Kidney glomerular epithelial cell (primary cell): ENCODE measurements around the gene CCDC171.
"Not testable (repeated sequence)": the region's sequence is repeated elsewhere in the genome, so short reads cannot be mapped to it uniquely, and the experiment has no call there.

Source experiments
- DNase-seq: peaks from one replicate; lab custom pipeline; 2025; lab: John Stamatoyannopoulos, UW

Gene CCDC171

DNA sequence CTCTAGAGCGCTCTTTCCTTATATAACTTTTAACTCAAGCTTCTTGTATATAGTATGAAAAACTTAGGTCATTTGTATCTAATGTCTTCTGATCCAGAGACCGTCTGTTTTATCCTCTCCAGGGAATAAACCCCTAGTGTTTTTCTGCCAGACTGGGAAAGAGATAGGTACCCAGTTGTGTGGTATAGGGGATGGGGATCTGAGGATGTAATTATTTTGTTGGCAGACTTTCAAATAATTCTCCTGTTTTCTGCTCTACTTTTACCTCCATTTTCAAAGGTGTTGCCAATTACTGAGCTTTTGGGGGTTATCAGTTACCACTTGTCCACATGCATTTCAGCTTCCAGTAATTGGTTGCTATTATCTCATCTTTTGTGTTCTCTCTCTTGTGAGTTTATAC, 17.9 kb downstream of the CCDC171 start:
- DNase-seq, result no peak

DNA sequence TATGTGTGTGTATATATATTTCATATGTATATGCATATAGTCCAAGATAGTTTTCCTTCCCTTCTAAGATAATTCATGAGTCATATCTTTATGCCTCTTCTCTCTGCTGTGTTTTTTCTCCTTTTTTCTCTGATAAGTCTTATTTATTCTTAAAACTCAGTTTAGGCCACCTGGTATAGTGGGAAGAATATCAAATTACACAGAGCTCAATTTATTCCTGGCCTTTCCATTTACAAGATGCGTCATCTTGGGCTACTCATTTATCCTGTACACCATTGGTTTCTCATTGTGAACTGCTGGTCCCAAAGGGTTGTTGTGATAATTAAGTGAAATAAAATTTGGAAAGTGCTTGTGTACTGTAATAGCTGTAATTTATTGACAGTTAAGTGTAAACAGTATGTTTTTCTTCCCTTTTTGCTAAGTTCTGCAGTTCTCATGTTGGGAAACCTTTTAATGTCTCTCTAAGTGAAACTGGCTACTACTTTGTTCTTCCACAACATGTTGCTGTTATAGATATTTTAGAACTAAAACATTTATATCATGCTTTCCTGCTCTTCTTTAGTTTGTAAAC, 19.4 kb downstream of the CCDC171 start:
- no peak for DNase-seq

DNA sequence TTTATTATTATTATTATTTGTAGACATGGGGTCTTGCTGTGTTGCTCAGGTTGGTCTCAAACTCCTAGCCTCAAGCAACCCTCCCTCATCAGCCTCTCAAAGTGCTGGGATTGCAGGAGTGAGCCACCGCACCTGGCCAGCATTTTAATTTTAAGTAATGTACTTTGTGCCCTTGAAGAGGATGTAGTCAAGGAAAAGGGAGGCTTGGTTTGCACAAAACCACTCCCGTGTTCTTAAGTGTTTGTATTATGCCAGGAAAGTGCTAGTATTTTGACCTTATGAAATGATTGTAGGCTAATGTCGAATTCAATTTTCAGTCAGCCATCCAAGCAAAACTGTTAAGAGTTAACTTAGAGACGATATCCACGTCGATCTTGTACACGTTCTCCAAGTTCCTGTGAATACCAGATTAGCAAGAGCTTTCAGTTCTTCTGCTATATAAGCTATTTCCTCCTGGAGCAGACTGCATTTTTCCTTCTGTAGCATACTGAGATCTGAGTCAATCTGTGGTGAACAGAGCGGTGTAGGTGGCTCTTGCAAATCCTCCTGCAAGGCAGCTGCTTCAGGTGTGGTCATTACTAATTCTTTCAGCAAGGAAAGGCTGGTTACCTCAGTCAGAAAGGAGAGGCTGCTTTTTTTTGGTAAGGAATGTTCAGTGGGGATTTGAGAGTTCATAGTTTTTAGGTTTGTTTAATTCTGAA, 23.7 kb downstream of the CCDC171 start:
- no peak for DNase-seq

DNA sequence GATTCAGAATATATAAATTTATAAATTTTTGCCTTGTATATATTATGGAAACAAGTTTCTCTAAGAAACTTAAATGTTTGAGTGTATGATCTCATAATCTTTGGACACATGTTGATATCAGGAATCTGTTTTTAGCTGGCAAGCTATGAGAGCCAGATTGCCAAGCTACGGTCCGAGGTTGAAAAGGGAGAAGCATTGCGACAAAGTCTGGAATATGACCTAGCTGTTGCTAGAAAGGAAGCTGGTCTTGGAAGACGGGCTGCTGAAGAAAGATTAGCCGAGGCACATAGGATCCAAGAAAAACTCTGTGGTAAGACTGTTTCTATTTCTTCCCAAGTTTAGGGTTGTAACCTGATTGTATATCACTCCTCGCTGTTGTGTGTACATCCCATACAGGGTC, 25.9 kb downstream of the CCDC171 start:
- no peak for DNase-seq

DNA sequence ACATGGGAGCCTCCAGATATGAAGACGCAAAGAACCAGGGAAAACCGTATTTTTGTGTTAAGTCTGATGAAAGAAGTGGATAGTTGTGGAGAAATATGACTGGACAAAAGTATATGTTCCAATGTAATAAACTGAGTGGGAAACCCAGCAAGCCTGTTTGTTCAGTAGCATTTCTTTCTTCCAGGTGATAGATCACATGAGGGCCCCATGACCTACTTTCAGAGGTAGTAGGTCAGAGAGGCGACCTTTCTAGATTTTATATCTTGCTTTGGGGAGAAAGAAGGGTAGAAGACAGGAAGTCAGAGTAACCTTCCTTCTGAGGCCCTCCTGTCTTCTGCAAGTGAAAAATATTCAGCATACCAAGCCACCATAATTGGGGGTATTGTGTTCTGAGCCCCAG, 31.5 kb downstream of the CCDC171 start:
- no peak for DNase-seq

DNA sequence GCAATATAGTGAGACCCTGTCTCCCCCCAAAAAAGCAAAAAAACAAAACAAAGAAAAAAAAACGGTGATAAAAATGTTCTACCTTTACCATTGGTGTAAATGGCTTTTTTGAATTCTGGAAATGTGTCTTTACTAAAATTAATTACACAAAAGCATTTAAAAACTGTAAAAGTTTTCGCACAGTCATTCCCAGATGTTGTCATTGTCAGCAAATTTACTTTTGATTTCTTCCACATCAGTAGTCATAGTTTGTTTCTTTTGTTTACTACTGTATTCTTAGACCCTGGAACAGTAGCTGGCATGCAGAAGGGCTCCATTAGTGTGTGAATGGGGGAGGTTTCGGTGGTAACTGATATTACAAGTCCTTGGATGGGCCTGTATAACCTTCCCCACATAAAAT, 39.5 kb downstream of the CCDC171 start:
- DNase-seq, result no peak

DNA sequence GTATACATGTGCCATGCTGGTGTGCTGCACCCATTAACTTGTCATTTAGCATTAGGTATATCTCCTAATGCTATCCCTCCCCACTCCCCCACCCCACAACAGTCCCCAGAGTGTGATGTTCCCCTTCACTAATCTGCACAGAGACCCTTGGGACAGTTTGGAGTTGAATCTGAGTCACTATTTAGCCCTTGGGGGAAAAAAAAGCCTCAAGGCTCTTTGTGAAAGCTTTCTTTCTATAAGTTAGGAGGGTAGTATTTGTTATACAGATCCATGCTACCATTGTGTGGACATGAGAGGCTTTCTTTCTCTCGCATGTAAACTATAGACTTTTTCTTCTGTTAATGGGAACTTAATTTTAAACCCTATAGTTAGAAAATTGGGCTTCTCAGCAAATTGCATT, 40.1 kb downstream of the CCDC171 start:
- DNase-seq, result not testable (repeated sequence)

DNA sequence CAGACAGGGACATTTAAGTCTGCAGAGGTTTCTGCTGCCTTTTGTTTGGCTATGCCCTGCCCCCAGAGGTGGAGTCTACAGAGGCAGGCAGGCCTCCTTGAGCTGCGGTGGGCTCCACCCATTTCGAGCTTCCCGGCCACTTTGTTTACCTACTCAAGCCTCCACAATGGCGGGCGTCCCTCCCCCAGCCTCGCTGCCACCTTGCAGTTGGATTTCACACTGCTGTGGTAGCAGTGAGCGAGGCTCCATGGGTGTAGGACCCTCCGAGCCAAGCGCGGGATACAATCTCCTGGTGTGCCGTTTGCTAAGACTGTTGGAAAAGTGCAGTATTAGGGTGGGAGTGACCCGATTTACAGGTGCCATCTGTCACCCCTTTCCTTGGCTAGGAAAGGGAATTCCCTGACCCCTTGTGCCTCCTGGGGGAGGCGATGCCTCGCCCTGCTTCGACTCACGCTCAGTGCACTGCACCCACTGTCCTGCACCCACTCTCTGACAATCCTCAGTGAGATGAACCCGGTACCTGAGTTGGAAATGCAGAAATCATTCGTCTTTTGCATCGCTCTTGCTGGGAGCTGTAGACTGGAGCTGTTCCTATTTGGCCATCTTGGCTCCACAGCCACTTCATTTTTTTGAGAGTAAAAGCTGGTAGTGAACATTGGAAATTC, 48.0 kb downstream of the CCDC171 start:
- DNase-seq, result not testable (repeated sequence)

DNA sequence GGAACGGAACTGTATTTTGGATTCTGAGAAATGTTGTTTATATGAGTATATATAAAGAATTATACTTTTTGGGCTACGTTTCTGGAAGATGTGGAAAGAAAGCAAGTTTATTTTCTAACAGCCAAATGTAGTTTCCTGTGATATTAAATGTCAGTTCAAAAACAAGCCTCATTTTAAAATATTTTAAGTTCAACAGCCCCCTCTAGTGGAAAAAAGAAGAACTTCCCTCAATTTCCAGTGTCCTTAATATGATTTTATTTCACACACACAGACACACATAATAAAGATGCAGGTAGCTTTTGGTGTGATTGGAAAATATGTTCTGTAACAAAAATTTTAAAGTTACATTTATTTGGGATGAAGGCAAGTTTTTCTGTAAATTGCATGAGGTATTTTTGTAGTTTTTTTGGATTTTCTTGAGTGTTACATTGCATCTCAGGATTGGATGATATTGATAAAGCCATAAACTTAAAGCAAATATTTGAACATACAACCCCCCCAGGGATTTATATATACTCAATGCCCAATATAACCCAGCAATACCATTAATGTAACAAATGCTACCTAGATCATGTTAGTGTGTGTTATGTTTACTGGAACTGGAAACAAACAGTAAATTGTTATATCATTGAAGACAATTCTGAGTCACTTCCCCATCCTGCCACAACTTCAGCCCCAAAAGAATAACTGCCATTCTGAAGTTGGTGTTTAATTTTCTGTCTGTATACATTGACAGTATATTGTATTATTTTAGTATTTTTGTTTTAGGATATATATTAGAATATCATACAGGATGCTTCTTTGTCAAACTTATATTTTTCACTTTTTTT, 54.0 kb downstream of the CCDC171 start:
- DNase-seq, result peak; percentile 34

DNA sequence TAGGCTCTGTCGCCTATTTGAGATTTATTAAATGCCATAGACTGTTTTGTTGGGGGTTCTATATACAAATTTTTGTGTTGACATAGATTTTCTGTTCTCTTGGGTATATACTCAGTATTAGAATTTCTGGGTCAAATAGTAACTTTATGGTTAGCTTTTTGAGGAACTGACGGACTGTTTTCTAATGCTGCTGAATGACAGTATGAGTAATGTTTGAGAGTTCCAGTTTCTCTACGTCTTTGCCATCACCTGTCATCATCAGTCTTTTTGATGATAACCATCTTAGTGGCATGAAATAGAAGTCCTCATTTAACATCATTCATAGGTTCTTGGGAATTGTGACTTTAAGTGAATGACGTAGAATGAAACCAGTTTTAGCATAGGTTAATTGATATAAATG, 60.1 kb downstream of the CCDC171 start:
- DNase-seq, result no peak

DNA sequence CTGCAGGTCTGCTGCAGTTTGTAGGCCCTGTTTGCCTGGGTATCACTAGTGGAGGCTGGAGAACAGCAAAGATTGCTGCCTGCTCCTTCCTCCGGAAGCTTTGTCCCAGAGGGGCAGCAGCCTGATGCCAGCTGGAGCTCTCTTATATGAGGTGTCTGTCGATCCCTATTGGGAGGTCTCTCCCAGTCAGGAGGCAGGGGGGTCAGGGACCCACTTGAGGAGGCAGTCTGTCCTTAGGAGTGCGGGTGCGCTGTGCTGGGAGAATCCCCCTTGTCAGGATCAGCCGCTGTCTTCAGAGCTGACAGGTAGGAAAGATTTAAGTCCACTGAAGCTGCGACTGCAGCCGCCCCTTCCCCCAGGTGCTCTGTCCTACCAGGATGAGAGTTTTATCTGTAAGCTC, 64.9 kb downstream of the CCDC171 start:
- DNase-seq, result no peak

DNA sequence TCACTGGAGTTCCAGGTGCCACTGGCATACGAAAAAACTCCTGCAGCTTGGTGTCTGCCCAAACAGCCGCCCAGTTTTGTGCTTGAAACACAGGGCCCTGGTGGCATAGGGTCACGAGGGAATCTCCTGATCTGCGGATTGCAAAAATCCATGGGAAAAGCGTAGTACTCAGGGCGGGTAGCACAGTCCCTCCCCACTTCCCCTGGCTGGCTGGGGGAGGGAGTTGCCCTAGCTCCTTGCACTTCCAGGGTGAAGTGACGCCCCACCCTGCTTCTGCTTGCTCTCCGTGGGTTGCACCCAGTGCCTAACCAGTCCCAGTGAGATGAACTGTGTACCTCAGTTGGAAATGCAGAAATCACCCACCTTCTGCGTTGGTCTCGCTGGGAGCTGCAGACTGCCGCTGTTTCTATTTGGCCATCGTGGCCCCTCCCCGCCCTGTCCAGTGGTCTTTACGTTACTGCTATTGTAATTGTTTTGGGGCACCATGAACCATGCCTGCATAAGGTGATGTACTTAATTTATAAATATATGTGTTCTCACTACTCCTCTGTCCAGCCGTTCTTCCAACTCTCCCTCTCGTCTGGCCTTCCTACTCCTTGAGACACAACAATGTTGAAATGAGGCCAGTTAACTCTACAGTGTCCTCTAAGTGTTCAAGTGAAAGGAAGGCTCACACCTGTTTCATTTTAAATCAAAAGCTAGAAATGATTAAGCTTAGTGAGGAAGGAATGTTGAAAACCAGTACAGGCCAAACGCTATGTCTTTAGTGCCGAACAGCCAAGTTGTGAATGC, 65.9 kb downstream of the CCDC171 start:
- no peak for DNase-seq

DNA sequence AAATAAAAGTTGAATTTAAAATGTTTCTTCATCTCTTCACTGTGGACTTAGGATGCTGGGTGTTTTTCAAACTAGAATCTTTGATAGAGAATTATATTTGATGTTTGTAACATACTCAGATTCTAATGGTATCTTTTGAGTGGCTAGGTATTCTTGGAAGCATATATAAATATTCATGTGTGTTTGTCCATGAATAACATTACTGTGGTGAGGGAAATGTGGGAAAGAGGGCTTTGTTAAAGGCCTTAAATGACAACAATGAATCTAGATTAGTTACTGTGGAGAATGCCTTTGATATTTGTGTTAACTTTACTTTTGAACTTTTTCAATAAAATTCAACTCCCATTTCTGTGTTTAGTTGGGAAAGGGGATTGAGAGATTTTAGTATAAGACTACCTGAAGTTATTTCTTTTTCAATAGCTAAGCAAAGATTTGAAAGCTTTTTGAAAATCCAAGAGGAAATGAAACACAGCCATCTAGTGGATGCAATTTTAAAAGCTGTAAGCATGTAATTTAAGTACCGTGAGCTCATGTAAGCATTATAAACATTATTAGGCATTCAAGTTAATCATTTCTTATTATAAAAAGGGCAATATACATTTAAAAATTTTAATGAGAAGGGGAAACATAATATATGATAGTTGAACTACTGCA, 69.6 kb downstream of the CCDC171 start:
- DNase-seq, result peak; percentile 39

DNA sequence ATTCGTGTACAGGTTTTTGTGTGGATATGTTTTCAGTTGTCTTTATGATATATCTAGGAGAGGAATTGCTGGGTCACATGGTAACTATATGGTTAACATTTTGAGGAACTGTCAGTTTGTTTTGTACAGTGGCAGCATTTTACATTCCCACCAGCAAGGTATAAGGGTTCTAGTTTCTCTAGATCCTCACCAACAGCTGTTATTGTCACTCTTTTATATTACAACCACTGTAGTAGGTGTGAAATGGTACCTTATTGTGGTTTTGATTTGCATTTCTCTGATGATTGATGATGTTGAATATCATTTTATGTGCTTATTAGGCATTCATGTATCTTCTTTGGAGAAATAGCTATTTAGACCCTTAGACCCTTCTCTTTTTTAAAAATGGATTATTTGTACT, 82.9 kb downstream of the CCDC171 start:
- DNase-seq, result no peak

DNA sequence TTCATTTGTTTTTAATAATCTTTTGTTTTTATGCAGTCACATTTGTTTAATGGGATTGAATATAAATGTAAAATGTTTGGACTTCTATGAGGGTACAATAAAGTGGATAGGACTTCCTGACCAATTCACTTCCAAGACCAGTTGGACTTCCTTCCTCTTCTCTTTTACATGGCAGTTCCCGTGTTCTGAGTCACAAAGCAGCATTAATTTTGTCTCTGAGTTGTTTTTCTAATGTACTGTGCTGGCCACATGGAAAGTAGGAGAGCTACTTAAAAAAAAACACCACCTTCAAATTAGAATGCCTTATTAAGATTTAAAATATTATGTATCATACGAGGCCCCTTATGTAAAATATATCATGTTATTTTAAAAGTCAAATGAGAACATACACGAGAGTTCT, 87.3 kb downstream of the CCDC171 start:
- no peak for DNase-seq

DNA sequence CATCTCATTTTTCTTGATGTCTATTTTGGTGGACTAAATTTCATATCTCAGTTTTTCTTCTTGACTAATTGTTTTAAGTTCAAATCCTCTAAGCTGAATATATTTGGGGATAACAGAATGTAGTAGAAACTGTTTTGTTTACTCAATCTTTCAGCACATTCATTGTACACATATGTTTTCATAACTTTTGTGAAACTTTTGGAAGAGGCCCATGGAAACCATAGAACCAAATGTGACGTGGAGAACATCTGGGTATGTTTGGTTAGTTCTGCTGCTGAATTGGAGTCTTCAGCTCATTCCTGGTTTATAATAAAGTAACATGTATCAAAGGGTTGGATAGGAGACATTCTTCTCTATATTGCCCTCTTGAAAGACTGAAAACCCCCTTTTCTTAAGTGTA, 88.4 kb downstream of the CCDC171 start:
- no peak for DNase-seq

DNA sequence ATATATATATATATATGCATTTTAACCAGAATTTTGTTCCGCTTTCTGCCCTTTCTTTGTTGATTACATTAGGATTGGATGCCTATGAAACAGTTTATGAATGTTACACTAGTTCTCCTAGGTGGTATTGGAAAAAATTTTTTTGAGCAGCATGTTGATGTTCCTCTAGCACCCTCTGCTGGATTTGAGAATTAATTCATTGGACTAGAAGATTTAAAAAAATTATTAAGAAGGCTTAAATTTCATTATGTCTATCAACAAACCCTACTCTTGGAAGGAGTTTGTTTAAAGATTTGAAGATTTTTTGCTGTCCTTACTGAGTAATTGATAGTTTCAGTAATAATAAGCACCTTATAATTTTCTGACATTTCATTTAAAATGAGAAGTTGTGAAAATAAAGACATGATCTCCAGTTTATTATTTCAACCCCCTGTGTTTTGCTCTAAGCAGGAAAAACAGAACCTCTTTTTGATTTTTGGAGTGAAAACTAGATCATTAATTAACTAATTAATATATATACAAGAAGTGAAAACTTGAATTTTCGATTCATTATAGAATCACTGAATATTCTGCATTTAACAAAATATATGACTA, 89.6 kb downstream of the CCDC171 start:
- peak; percentile 5 for DNase-seq

DNA sequence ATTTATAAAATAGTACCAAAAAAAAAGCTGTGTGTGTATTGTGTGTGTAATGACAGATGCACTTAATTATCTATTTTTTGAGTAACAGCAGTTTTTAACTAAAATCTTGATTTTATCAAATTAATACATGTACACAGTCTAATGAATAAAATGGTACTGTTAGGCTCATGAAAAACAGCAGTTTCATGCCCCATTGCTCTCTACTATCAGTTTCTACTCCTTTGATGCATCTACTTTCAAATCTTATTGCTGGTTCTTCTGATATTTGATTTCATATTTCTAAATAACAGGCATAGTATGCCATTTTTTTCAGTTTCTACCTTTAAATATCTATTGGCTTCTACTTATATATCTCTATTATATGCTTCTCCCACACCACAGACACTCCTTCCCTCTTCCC, 117.4 kb downstream of the CCDC171 start:
- no peak for DNase-seq

DNA sequence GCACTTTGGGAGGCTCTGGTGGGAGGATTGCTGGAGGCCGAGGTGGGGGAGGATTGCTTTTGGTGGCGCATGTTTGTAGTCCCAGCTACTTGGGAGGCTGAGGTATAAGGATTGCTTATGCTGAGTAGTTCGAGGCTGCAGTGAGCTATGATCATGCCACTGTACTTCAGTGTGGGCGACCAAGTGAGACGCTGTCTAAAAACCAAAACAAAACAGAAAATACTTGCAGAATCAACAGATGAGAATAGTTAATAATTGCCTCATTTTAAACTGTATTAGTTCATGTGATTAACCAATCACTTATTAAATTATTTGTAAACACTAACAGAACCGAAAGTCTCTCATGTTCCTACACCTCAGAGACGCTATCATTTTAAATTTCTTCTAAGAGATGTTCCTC, 118.1 kb downstream of the CCDC171 start:
- peak; percentile 11 for DNase-seq

DNA sequence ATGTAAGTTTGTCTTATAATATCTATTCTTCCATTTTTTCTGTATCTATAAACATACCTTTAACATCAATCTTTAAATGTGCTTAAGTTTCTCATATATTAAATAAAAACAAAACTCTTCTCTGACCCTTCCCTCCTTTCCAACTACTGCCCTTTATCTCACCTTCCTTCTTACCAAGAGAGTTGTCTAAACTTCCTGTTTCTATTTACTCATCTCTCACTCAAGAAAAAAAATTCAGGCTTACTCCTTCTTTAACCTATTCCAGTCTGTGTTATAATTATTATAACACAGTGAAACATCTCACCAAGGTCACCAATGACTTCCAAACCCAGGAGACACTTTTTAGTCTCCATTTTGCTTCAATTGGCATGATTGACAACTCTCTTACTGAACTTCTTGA, 140.9 kb downstream of the CCDC171 start:
- DNase-seq, result no peak

DNA sequence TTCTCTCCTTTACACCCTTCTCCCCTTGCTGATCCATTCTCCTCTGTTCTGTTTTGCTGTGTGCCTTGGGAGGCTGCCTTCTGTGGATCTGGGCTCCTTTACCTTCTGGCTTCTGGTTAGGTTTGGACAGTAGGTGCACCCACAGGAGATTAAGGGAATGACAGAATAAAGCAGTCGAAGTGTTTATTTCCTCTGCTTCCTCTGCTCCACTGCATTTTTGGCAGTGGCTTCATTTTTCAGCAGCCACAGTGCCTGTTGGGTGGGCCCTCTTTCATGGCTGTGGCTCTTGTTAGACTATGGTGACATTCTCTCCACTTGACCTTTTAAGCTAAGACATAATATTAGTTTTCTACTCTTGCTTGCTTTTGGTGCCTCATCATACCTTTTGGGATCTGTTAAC, 144.1 kb downstream of the CCDC171 start:
- DNase-seq, result no peak
